WTC11 (cell line): ENCODE measurements around the gene SYT17.

ENCODE experiments used
- CBFB ChIP-seq: sonication (generic); formaldehyde crosslinking; IDR thresholded peaks from 2 replicates; pipeline ENCODE4 v1.8.1; 2022; ENCODE audit warnings: mild to moderate bottlenecking, low read depth, missing genetic modification reagents
- CTCF ChIP-seq: fragments of 200-600 bp; IDR thresholded peaks from 2 replicates; pipeline ENCODE4 v1.8.0; 2022; ENCODE audit warnings: antibody characterized with exemption
- NR1H2 ChIP-seq: sonication (generic); formaldehyde crosslinking; IDR thresholded peaks from 2 replicates; pipeline ENCODE4 v1.9.0; 2021; ENCODE audit warnings: mild to moderate bottlenecking, moderate library complexity, missing genetic modification reagents
- TEAD4 ChIP-seq: sonication (generic); formaldehyde crosslinking; IDR thresholded peaks from 2 replicates; pipeline ENCODE4 v1.8.0; 2022; ENCODE audit warnings: mild to moderate bottlenecking, missing genetic modification reagents
- USF1 ChIP-seq: sonication (generic); formaldehyde crosslinking; IDR thresholded peaks from 2 replicates; pipeline ENCODE4 v1.8.0; 2022; ENCODE audit warnings: mild to moderate bottlenecking, missing genetic modification reagents
- ZNF138 ChIP-seq: sonication (generic); formaldehyde crosslinking; conservative IDR thresholded peaks from 2 replicates; pipeline ENCODE4 v1.8.1; 2022; ENCODE audit warnings: mild to moderate bottlenecking, moderate library complexity, missing genetic modification reagents
- ZNF232 ChIP-seq: sonication (generic); formaldehyde crosslinking; IDR thresholded peaks from 2 replicates; pipeline ENCODE4 v1.8.0; 2022; ENCODE audit warnings: mild to moderate bottlenecking, missing genetic modification reagents
- TF ChIP-seq, protein P1 (sequence below): sonication (generic); formaldehyde crosslinking; IDR thresholded peaks from 2 replicates; pipeline ENCODE4 v1.8.0; 2022; ENCODE audit warnings: mild to moderate bottlenecking, missing genetic modification reagents
- TF ChIP-seq, protein P2 (sequence below): sonication (generic); formaldehyde crosslinking; IDR thresholded peaks from 2 replicates; pipeline ENCODE4 v1.8.0; 2023; ENCODE audit warnings: missing genetic modification reagents, mild to moderate bottlenecking, borderline replicate concordance

DNA sequence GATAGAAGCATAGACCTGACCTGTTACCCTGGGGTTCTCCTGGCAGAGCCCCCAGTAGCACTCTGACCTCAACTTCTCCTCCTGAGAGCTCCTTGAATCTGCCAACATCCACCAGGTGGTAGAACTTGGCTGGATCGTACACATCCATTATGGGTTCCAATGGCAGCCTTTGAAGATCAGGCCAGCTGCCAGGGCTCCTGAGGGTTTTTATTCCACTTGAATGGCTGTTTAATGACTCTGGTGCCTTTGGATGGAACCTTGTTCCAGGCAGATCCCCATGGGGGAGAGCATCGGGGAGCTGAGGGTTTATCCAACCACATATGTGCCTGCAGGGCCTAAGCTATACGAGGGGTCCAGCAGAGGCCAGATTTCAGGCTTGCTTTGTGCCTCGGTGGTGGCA lies 70.4 kb downstream of the SYT17 start:
- no peak for TF ChIP-seq CBFB (CRISPR knock-in tag)
- TF ChIP-seq, protein P1, sequence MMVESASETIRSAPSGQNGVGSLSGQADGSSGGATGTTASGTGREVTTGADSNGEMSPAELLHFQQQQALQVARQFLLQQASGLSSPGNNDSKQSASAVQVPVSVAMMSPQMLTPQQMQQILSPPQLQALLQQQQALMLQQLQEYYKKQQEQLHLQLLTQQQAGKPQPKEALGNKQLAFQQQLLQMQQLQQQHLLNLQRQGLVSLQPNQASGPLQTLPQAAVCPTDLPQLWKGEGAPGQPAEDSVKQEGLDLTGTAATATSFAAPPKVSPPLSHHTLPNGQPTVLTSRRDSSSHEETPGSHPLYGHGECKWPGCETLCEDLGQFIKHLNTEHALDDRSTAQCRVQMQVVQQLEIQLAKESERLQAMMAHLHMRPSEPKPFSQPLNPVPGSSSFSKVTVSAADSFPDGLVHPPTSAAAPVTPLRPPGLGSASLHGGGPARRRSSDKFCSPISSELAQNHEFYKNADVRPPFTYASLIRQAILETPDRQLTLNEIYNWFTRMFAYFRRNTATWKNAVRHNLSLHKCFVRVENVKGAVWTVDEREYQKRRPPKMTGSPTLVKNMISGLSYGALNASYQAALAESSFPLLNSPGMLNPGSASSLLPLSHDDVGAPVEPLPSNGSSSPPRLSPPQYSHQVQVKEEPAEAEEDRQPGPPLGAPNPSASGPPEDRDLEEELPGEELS (CRISPR knock-in tag), result no peak
- TF ChIP-seq CTCF, result no peak
- TF ChIP-seq USF1 (CRISPR knock-in tag), result no peak
- TF ChIP-seq TEAD4 (CRISPR knock-in tag), result no peak
- TF ChIP-seq ZNF138, result no peak
- TF ChIP-seq, protein P2, sequence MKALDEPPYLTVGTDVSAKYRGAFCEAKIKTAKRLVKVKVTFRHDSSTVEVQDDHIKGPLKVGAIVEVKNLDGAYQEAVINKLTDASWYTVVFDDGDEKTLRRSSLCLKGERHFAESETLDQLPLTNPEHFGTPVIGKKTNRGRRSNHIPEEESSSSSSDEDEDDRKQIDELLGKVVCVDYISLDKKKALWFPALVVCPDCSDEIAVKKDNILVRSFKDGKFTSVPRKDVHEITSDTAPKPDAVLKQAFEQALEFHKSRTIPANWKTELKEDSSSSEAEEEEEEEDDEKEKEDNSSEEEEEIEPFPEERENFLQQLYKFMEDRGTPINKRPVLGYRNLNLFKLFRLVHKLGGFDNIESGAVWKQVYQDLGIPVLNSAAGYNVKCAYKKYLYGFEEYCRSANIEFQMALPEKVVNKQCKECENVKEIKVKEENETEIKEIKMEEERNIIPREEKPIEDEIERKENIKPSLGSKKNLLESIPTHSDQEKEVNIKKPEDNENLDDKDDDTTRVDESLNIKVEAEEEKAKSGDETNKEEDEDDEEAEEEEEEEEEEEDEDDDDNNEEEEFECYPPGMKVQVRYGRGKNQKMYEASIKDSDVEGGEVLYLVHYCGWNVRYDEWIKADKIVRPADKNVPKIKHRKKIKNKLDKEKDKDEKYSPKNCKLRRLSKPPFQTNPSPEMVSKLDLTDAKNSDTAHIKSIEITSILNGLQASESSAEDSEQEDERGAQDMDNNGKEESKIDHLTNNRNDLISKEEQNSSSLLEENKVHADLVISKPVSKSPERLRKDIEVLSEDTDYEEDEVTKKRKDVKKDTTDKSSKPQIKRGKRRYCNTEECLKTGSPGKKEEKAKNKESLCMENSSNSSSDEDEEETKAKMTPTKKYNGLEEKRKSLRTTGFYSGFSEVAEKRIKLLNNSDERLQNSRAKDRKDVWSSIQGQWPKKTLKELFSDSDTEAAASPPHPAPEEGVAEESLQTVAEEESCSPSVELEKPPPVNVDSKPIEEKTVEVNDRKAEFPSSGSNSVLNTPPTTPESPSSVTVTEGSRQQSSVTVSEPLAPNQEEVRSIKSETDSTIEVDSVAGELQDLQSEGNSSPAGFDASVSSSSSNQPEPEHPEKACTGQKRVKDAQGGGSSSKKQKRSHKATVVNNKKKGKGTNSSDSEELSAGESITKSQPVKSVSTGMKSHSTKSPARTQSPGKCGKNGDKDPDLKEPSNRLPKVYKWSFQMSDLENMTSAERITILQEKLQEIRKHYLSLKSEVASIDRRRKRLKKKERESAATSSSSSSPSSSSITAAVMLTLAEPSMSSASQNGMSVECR, result no peak
- no peak for TF ChIP-seq NR1H2 (CRISPR knock-in tag)
- no peak for TF ChIP-seq ZNF232
